Adrenal gland (tissue), 5 donors: ENCODE results near the gene UBAC2.

Source experiments
- CTCF ChIP-seq, 6 experiments: fragments of 450-650 bp in 4 of 6; fragments of 200-600 bp in 2 of 6; sonication (generic) in 1 of 6; IDR thresholded peaks; 1 replicate in 5 of 6; 2 replicates in 1 of 6; pipeline versions ENCODE4 v1.5.1 to v1.8.0; 2016 to 2021; ENCODE audit warnings: antibody characterized with exemption in 6 of 6, mild to moderate bottlenecking in 2 of 6, moderate library complexity in 1 of 6
- POLR2A ChIP-seq, 2 donors: fragments of 450-650 bp; IDR thresholded peaks; one replicate each; pipeline ENCODE4 v1.6.1; 2017; ENCODE audit warnings: antibody characterized with exemption in 2 of 2, mild to moderate bottlenecking in 2 of 2, moderate library complexity in 1 of 2
- donor health status: DM: no; HTN: no; CAD: no.

DNA sequence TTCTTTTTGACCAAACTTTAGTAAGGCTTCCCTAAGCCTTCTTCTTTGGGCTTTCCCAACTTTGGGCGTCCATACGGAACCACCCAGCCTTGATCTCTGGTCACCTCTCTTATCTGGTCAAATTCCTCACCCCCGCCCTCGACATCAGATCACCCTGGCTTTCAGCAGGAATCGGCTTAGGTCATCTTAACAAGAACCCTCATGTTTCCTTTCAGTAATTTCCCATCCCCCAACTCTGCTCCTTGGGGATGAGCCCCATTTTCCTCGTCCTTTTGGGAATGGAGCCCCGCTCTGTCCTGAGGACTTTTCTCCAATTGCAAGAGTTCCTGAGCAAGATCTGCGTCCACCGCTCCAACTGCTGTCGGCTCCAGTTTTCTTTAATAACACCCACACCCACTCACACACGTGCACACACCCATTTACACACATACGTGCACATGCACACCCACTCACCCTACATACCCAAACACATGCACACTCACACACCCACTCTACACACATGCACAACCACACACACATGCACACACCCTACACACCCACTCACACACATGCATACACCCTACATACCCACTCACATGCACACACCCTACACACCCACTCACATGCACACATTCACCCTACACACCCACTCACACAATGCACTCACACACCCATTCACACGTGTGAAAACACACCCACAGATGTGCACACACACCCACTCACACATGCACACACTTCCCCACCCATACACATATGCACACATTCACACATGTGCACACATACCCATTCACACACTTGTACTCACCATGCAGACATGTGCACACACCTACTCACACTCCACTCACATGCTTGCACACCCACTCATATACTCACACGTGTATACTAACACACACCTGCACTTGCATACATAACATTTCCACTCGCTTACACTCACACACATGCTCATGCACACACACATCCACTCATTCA, 213.7 kb downstream of the UBAC2 start:
- TF ChIP-seq CTCF (IDR thresholded peaks at IDR 0.05), result no peak
- TF ChIP-seq POLR2A (IDR thresholded peaks at IDR 0.05), result no peak
